Stimulated activated CD4-positive, alpha-beta T cell treated with anti-CD3 and anti-CD28 coated beads, Interleukin-4, amount 100 ng/mL, for 4 hours (primary cell): ENCODE data around the gene TFAP2C.
"Not testable (repeated sequence)": the region's sequence is repeated elsewhere in the genome, so short reads cannot be mapped to it uniquely, and the experiment has no call there.

ENCODE experiments used
- DNase-seq, 2 experiments: peaks; one replicate each; pipeline ENCODE4 v3.0.0-alpha.2; 2020

TFAP2C gene

DNA sequence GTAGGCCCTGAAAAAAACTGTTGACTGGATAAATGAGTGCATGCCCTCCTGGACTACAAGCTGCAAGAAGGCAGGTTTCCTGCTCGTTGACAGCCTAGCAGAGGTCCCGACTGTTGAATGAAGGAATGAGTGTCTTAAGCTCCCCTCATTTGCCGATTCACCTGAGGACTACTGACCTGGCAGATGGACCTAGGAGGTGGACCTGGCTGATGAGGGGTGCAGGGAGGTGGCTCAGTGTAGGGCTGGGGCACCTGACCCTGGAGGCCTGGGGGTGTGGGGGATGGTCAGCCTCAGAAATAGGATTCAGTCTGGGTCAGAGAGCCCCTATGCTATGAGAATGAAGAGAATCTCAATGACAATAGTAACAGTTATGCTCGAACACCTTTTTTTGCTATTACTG, 11.6 kb upstream of the TFAP2C start:
- DNase-seq = no peak

DNA sequence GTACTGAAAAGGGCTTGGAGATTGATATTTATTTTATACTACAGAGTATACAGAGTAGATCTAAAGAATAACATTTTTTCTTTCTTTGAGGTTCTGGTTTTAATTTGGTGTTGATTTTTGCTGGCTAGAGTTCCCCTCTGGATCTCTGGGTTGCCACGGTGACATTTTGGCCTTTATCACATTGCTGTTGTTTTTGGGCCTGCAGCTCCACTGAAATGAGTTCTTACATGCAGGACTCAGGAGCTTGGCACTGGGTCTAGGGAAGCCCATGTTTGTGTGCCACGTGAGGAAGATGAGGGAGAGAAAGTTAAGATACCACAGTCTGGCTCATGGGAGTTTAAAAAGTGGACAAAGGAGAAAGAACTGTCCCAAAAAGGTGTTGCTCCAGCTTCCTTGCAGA, 7.4 kb upstream of the TFAP2C start:
- no peak for DNase-seq

- not testable (repeated sequence) for DNase-seq
Measured at GRCh38 chr20:56623930-56624329, 5.2 kb upstream of the TFAP2C start.

- DNase-seq = no peak
Measured at GRCh38 chr20:56624786-56625681, 4.1 kb upstream of the TFAP2C start.

GRCh38 chr20:56625837-56626236, 3.3 kb upstream of the TFAP2C start:
- no peak for DNase-seq

DNA sequence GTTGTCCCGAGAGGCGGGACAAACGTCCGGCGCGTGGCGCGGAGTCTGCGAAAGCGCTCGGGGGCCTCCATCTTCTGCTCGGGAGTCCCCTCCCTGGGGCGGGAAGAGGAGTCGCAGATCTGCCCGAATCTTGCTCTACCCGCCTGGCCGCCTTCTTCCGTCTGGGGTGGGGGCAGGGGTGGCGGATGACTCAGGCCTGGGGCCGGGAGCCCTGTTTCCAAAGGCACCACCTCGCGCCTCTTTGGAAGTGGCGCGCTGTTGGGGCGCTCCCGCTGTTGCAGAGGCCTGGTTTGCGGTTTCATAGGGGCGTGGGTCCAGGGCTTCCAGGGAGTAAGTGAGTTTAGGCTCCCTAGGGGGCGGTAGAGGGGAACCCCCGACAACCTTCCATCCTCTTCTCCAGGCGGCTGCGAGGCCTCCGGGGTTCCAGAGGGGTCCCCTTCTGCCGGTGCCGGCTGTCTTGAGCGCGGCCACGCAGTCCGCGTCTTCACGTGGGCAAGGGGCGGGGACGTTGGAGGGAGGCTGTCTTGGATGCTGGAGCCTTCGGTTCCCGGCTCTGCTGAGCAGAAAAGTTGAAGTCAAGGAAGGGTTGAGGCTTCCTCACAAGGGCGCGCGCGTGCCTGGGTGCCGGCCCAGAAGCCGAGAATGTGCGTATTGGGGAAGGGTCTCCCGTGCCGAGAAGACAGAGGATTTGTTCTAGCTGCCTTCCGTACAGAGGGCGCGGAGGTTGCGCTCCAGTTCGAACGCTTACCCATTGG, 2.6 kb upstream of the TFAP2C start:
- DNase-seq = no peak

DNA sequence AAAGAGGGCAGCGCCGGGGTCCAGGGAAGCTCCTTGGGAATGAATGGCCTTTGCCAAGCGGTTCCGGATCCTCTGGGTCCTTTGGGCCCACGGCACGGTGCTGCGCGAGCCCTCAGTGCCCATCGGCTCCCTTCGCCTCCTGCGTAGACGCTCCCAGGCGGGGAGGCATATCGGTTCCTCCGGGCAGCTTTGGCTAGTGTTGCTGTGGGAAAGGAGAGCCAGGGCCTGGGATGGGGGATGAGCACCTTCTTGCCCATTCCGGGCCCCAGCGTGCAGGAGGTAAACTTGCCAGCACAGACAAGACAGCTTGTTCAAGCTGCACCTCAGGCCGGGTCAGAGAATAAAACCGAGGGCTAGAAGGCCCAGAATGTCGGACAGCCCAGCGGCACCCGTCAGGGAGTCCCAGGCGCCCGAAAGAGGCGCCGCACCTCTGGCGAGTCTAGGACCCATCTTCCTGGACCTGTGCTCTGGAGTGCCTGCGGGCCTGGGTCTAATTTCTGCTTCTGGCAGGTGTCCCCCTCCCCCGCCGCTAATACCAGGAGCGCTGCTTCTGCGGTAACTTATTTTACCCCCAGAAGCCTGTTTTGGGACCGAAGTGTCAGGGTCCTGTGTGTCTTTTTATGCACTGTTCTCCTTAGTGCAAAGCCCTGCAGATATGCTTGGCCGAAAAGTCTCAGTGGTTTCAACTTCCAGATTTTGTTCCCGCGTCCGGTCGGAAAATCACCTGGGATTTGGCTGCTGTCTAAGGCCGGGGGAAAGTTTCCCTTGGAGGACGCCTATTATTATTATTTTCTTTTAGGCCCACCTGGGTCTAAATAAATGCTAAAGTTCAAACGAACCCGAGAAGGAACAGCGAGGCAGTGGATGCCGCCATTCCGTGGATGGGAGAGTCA, 1.7 kb upstream of the TFAP2C start:
- DNase-seq = no peak

DNA sequence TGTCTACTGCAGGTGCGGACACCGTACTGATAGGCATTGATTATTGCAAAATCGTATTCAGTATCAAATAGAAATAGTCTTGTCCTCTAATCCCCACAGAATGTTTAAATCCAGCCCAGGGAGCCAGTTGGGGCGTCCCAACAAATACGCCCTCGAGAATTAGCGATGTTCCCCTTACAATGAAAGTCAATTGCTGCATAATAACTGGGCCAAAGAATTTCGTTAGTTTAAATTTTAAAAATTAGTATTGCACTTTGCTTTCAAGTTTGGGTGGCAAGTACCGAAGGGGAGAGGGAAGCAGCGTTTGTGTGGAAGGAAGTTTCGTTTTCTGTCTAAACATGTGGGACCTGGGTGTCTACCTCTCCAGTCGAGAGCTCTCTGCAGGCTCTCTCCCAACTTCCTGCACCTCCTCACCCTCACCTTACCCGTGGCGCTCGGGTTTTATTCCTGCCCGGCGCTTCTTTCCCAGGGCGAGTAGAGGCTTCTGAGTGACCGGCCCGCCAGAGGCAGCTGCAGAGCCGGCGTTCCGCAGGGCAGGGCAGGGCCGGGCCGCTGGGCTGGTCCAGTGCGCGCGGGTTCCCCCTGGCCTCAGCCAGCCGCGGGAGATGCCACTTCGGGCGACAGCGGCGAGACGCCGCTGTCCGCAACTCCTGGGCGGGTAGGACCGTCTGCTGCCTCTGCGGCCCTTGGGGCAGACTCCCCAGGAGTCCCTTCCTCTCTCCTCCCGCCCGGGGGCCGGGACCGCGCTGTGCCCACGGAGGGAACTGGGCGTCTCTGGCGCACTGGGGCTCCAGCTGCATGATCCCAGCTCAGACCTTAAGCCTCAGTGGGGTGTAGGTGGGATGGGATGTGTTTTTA, 862 bp upstream of the TFAP2C start:
- no peak for DNase-seq

GRCh38 chr20:56629464-56630085, 469 bp downstream of the TFAP2C start:
- no peak for DNase-seq

DNA sequence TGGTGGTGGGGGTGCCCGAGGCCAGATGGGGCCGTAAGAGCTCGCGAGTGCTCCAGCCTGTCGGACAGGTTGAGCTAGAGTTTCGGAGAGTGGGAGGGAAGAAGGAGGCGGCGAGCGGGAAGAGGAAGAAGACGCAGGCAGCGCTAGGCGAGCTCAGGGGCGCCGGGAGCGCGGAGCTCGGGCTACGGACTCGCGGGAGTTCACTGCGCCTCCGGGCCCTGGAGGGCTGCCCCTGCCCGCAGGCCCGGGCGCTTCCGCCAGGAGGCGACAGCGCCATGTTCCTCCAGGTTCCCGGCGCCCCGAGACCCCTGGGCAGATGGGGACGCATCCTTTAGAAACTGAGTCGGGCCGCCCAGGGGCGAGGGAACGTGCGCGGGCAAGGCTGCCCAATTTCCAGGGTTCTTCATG, 984 bp downstream of the TFAP2C start:
- no peak for DNase-seq

GRCh38 chr20:56630506-56631317, 1.6 kb downstream of the TFAP2C start:
- DNase-seq = no peak

GRCh38 chr20:56631318-56631989, 2.3 kb downstream of the TFAP2C start:
- no peak for DNase-seq

GRCh38 chr20:56631990-56632327, 2.9 kb downstream of the TFAP2C start:
- no peak for DNase-seq

DNA sequence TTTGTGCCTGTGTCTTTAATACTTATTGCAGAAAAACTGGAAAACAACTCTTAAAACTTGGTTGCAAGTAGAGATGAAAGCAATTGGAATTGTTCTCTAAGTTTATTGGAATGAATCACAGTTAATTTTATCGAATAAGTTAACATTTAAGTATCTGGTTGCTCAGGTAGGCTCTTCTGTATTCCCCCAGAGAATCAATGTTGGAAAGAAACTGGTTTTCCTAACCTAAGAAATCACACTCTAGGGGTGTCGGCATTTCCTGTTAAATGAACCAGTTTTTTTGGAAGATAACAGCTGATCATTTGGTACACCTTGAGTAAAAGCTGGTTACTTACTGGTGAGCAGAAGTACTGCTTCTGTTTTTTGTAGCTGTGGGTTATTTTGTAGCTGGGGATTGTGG, 5.2 kb downstream of the TFAP2C start:
- DNase-seq = no peak

- DNase-seq = no peak
Measured at GRCh38 chr20:56634735-56635385, 5.8 kb downstream of the TFAP2C start.

DNA sequence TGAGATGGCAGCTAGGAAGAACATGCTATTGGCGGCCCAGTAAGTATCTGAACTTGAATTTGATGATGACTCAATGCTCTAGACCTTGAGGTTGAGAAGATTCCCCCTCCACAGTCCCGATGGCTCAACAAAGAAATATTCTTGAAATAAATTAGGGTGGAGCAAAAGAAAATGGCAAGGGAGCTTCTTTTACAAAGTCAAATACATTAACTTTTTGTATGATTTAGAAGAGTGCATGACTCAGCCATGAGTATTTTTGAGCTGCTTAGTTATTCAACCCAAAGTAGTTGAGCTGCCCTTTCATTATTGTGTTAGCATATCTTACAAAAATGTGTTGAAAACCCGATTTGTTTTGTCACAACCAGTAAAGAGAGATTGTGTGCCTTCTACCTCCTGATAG, 7.6 kb downstream of the TFAP2C start:
- DNase-seq = no peak

DNA sequence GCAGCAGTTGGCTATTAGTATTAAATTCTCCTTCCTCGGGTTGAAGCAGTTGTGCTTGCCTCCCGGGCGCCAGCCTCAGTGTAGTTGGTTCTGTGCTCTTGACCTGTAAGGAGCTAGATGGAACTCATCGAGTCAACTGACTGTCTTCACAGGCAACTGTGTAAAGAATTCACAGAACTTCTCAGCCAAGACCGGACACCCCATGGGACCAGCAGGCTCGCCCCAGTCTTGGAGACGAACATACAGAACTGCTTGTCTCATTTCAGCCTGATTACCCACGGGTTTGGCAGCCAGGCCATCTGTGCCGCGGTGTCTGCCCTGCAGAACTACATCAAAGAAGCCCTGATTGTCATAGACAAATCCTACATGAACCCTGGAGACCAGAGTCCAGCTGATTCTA, 8.5 kb downstream of the TFAP2C start:
- no peak for DNase-seq

GRCh38 chr20:56646599-56646998, 17.5 kb downstream of the TFAP2C start:
- no peak for DNase-seq

- DNase-seq = no peak
Measured at GRCh38 chr20:56653211-56653610, 24.1 kb downstream of the TFAP2C start.

DNA sequence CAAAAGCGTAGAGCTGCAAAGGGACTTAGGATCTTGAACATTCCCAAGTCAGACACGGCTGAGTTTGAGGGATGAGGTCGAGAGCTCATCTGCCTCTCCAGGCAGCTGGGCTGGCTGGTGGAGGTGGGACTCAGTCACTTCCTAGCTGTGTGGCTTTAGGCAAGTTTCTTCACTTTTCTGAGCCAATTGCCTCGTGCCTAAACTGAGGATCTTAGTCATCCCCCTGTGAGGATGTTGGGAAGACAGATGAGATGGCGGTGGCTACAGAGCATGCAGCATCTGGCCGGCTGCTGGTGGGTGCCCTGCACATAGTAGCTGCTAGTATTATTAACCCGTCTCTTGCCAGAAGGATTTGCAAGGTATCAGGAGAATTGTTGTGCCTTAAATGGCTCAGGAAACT, 27.5 kb downstream of the TFAP2C start:
- no peak for DNase-seq
